ENCODE results near the gene TMEM72.

Gene TMEM72

DNA sequence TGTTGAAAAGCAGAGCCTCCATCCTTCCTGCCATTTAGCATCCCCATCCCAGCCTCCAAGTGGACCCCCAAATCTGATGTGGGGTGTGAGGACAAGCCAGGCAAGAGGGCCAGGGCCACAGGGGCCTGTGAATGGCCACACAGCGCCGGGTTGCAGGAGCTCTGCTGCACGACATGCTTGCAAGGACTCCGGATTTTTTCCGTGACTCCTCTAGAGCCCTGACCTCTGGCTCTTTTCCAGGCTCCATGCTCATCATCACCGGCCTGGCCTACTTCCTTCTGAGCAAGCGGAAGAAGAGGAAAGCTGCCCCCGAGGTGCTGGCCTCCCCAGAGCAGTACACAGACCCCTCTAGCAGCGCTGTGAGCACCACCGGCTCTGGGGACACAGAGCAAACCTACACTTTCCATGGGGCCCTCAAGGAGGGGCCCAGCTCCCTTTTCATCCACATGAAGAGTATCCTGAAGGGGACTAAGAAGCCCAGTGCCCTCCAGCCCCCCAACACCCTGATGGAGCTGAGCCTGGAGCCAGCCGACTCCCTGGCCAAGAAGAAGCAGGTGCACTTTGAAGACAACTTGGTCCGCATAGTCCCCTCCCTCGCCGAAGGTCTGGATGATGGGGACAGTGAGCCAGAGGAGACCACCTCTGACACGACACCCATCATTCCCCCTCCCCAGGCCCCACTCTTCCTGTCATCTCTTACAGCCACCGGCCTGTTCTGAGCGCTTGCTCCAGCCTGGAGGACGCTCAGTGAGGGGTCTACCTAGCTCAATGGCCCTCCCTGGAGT lies 23.5 kb downstream of the TMEM72 start:
- no peak for DNase-seq (ENCODE audit: low spot score)

DNA sequence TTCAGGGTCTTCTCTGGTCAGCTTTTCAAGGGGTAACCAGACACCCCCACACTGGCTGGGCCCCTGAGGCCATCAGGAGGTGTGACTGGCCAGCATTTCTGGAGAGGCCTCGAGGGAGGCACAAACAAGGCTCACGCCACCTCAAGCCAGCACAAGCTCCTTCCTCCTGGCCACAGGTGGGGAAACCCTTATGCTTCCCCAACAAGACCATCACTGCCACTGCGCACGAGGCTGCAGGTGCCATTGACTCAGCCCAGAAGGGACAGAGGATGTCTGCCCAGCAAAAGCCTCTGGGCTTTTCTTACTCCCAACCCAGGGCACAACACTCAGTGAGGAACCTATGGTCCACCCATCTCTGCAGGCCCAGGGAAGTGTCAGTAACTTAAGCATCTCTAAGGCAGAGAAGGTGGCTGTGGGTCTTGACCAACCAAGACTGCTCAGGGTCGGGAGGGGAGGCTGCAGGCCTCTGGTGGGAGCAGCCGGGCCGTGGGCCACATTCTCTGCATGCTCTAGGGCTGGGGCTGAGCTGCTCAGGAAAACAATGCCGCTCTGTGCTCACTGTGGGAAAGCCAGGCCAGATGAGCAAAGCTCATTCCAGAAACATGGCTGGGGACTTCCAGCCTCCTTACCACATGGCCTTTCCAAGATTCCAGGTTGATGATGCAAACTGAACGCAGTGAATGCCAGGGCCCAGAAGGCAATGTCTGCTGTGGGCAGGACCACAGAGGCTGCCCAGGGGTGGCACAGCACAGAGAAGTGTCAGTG lies 24.2 kb downstream of the TMEM72 start:
- DNase-seq (ENCODE audit: low spot score), result peak; percentile 69

DNA sequence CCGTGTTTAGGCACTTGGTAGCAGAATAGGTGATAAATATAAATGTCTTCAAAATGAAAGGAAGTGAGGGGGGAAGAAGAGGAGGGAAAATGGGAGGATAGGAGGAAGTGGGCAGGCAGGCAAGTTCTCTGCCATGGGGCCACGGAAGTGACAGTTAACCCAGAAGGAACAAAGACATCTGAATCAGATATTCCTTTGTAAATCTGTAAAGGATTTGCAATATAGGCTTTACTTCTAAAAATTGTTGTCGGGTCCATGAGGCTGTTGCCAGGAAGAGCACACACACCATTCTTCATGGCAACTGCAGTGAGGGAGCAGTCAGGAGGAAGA lies 24.8 kb downstream of the TMEM72 start:
- DNase-seq (ENCODE audit: low spot score), result no peak

DNA sequence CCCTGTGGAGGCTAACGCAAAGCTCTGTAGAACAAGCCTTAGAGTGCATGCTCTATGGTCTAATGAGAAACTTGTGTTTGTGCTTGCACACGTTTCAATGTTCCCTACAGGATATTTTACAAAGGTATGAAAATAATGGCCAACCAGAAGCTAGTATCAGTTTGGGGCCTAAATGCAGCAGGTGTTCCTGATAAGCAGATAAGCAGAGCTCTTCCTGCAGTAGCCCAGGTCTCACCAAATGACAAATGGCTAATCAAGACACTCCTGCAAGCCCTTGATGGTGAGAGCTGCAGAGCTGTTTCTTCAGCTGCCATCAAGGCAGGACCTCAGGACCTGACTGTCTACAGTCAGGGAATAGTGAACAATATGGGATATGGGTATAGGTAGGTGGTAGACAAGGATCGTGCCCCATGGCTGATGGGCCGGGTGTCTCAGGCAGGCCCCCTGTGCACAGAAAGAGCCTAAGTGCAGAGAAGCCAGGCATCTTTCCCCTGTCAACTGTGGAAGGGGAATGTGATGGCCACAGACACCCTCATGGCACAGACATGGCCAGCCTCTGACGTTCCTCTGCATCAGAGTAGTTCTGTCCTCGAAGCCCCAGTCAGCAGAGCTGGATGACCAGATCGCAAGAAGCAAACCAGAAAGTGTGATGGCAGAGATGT lies 25.3 kb downstream of the TMEM72 start:
- no peak for DNase-seq (ENCODE audit: low spot score)

DNA sequence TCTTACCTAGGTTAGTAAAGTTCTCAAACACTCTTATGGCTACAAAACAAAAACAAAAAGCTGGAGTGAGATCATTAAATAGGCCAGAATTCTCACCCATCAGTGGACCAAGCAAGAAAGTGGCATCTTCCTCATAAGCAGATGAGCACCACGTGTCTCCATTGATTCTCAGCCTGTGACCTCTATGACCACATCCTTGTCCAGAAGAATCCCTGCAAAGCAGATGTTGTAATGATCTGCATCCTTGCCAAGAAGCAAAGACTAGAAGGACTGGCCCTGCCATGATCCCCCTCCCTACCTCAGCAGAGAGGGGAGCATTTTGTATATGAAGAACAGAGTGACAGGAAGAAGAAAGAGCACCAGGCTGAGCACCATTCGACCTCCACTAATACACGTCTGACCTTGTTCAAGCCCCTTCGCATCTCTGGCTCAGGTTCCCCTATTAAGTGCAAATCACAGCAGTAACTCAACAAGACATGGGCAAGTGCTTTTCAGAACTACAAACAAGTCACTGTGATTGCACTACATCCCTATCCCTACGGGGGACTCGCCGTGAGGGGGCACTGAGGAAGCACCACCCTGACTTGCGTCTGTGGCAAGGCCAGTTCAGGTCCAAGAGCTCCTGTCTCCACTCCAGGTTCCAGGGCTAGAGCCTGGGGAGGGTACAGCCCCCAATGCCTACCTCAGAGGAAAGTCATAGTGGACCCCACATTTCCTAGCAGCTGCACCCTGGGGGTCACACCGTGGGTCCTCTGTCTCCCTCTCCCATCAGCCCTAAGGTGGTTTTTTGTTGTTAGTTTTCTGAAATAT lies 26.3 kb downstream of the TMEM72 start:
- DNase-seq (ENCODE audit: low spot score), result no peak

DNA sequence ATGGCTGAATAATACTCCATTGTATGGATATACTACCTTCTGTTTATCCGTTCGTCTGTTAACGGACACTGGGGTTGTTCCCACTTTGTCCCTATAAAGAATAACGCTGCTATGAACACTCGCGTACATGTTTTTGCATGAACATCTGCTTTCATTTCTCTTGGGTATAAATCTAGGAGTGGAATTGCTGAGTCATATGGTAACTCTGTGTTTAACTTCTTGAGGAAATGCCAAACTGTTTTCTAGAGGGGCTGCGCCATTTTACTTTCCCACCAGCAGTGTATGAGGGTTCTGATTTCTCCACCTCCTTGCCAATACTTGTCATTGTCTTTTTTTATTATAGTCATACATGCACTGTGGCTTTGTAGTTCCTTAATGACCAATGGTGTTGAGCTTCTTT lies 27.8 kb downstream of the TMEM72 start:
- no peak for DNase-seq (ENCODE audit: low spot score)

DNA sequence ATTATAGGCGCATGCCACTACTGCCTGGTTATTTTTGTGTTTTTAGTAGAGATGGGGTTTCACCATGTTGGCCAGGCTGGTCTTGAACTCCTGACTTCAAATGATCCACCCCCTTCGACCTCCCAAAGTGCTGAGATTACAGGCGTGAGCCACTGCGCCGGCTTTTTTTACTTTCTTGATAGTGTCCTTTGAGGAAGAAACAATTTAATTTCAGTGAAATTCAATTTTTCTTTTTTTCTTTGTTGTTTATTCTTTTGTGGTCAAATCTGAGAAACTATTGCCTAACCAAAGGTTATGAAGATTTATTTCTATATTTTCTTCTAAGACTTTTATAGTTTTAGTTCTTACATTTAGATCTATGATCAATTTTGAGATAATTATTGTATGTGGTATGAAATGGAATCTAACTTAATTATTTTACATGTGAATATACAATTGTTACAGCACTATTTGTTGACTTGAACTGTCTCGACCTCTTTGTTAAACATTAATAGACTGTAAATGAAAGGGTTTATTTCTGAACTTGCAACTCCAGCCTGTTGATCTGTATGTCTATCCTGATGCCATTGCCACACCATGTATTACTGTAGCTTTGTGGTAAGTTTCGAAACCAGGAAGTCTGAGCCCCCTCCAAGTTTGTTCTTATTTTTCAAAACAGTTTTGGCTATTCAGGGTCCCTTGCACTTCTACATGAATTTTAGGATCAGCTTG lies 28.7 kb downstream of the TMEM72 start:
- DNase-seq (ENCODE audit: low spot score), result no peak

DNA sequence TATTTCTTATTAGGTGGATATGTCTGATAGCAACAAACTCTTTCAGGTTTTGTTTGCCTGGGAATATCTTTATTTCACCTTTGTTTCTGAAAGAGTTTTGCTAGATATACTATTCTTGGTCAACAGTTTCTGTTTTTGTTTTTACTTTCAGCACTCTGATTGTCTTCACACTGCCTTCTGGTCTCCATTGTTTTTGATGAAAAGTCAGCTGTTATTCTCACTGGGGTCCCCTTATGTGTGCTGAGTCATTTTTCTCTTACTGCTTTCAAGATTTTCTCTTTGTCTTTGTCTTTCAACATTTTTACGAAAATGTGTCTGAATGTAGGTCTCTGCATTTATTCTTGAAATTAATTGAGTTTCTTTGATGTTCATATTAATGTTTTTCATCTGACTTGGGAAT lies 33.2 kb downstream of the TMEM72 start:
- DNase-seq (ENCODE audit: low spot score), result no peak

DNA sequence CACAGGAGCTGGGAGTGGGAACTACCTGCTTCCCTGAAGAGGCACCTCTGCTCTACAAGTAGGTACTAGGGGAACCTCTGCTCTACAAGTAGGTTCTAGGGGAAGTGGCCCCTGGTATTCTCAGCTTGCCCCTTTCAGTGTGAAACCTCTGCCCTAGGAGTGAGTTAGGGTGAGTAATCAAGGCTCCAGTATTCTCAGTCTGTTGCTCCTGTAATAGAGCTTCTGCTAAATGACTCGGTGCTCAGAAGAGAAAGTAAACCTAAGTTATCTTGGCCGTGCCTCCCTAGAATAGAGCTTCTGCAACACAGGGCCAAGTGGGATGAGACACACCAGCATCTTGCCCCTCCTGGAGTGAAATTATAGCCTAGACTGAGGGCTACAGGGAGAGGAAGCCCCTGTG lies 35.1 kb downstream of the TMEM72 start:
- DNase-seq (ENCODE audit: low spot score), result no peak

DNA sequence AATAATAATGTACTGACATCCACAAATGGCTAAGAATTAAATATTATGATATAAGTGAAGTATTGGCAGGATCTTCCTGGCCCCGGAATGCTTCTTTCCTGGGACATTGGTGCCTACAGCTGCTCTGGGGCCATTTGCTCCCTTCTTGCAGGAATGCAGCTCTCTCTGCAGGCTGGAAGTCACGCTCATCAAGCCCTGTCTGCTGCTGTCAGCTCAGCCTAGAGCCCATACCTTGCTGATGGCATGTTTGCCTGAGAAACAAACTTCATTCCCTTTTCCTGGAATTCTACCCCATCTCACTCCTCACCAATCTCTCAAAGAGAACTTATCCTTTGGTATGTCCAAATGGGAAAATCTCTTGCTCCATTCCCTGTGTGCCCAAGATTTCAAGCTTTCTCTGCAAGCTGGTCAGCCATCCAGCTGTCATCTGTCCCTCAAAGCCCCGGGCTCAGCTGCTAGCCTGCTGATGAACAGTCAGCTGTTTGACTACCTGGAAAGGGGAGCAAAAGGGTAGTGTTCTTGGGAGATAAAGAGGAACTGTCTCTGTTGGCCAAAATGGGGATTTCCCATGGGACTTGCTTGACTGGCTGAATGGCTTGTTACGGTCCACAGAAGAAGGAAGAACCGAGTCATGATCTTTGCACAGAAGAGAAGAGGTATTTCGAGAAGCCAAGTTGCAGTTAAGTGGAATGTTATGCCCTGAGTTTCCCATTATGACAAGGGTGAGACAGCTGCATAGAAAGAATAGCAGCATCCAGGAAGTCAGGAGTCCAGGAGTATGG lies 36.4 kb downstream of the TMEM72 start:
- no peak for DNase-seq (ENCODE audit: low spot score)

DNA sequence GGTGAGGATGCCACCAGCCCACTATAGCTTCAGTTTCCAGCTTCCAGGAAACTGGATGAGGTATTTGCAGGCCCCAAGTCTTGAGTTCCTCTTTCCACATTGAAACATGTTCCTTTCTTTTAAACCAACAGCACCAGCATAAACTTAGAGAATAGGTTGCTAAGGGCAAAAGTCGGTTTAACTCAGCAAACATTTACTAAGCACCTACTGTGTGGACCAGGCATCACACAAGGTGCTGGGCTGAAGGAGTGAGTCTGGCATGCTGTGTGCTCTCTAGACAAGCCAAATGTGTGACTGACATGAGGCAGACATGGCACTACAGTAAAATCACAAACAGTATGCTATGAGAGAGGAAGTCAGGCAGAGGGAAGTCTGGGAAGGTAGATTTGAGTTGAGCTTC lies 37.5 kb downstream of the TMEM72 start:
- DNase-seq (ENCODE audit: low spot score), result no peak

DNA sequence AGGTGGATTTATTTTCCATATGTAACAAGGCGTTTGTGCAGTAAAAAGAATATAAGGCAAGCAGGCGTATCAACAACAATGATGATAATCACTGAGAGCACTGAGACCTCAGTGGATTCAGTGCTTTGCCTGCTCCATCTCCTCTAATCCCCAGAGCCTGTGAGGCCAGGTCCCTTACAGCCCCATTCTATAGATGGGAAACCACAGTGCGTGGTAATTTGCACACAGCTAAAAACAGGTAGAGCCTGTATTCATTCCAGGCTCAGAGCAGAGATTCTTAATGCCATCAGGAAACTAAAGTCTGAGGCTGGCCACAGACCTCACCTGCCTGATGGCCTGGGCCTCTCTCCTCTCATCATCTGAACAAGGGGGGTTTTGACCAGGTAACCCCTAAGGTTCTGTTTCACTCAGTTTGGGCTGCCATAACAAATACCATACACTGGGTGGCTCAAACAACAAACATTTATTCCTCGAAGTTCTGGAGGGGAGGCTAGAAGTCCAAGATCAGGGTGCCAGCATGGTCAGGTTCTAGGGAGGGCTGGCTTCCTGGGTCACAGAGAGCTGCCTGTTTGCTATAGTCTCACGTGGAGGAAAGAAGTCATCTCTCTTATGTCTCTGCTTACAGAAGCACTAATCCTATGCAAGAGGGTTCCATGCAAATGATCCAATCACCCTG lies 38.1 kb downstream of the TMEM72 start:
- DNase-seq (ENCODE audit: low spot score), result no peak

DNA sequence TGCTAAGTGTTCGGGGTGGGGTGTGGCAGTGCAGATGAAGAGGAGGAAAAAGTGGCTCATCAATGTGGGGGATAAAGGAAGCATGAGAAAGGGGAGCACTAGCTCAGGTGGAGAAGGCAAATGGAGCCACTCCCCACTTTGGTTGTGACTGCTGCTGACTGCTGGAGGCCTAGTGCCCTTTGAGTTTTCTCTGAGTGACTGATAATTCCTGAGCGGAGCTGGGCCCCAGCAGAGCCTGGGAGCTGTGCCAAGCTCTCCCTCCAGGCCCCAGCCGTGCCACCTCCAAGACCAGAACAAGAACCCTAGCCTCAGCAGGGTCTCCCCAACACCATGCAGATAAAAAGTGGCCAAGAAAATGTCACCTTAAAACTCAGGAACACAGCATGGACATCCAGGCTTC lies 38.8 kb downstream of the TMEM72 start:
- no peak for DNase-seq (ENCODE audit: low spot score)

DNA sequence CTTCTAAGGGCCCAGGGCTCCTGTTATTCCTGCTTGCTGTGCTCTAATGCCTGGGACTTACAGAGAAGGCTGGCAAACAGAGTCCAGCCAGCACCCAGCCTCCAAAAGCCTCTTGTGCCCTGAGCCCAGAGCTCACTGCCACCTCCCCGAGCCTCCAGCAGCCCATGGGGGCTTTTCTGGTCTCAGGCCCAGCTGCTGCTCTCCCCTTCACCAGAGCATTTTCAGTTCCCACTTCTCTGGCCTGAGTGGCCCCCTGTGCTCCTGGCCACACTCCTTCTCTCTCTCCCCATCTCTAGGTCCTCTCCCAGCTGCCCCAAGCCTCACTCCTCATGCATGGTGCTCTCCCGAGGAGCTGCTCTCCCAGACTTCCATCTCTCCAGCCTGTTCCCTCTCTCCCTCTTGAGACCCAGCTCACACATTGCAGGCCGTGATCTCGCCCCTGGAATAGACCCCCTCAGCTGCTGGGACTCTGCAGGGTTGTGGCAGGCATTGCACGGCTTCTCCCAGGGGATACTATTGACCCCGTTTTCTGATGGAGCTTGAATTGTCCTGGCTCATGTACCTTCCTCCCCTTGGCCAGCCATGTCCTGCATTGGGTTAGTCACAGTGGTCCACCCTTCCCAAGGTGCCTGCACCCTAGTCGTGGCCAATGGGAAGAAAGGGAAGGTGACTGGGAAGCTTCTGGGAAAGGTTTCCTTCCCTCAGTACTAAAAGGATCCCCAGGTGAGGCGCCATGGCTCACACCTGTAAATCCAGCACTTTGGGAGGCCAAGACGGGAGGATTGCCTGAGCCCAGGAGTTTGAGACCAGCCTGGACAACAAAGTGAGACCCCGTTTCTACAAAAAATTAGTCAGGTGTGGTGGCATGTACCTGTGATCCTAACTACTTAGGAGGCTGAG lies 39.4 kb downstream of the TMEM72 start:
- no peak for DNase-seq (ENCODE audit: low spot score)

DNA sequence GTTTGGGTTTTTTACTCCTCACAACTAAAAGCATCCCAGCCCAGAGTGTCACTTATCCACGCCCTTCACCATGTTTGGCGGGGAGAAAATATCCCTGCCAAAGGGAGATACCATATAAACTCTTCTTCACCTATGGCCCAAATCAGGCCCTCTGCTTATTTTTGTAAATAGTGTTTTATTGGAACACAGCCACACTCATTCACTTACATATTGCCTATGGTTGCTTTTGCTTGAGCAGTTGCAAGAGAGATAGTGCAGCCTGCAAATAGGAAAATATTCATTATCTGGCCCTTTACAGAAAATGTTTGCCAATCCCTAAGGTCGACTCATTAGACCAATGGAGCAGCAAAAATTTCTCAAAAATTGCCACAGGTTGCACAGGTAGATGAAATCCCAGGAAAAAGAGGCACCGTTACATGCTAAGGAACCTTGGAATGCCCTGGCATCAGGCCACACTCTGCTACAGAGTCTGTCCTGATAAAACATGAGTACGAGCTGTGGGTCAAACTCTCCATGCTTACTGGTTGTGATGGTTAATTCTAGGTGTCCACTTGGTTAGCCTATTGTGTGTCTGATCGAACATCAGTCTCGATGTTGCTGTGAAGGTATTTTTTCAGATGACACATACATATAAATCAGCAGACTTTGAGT lies 40.6 kb downstream of the TMEM72 start:
- no peak for DNase-seq (ENCODE audit: low spot score)

DNA sequence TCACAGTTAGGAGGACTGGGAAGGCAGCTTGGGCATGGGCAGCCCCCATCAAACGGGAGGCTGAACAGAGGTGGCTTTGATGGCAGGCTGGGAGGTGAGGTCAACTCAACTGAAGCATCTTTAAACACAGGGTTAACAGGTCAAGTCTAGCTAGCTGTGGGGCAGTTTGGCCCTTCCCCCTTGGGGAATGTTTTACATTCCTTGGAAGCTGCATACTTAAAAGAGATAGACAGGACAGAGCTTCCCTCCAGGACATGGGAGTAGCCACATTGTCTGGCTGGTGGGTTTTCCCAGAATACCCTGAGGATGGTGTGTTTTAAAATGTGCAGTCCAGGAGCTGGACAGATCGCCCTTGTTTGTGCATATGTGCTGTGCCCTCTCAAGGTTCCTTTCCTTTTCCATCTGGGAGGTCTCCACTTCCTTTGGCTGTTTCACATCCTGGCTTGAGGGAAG lies 41.7 kb downstream of the TMEM72 start:
- DNase-seq (ENCODE audit: low spot score), result no peak

DNA sequence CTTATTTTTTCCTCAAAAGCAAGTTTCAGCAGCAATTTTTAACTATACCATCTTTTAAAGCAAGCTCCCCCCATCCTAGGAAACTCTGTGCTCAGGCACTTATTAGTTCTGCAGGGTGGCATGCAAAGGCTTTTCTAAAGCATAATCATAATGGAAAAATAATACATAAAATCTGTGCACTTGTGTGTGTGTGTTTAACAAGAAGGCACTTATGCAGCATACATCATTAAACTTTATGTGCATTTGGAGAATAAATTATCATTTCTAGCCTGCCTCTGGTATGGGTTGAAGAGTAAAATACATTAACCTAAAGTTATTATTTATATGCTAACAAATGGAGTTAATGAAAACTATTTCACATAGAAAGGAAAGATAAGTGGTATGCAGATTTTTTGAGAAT lies 42.9 kb downstream of the TMEM72 start:
- DNase-seq (ENCODE audit: low spot score), result no peak

DNA sequence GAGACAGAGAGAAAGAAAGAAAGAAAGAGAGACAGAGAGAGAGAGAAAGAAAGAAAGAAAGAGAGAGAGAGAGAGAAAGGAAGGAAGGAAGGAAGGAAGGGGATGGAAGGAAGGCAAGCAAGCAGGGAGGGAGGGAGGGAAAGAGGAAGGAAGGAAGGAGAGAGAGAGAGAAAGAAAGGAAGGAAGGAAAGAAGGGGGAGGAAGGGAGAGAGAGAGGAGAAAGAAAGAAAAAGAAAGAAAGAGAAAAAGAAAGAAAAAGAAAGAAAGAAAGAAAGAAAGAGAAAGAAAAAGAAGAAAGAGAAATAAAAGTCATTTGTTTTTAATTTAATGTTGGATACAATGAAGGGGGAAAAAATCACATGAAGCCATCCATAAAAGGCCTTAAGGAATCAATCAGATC lies 43.8 kb downstream of the TMEM72 start:
- no peak for DNase-seq (ENCODE audit: low spot score)
